GM18519 (cell line): Measurements from ENCODE around the gene PQBP1.
A peak's percentile ranks its signal among the peaks of the same experiment; 100 is the strongest.

Experiments
- ATAC-seq: cut with Tn5 transposase; IDR thresholded peaks from one replicate; pipeline ENCODE4 v1.9.1; 2021; ENCODE audit warnings: mild to moderate bottlenecking, moderate library complexity; ENCODE audit not compliant: unreplicated experiment, low FRiP score

The PQBP1 gene

DNA sequence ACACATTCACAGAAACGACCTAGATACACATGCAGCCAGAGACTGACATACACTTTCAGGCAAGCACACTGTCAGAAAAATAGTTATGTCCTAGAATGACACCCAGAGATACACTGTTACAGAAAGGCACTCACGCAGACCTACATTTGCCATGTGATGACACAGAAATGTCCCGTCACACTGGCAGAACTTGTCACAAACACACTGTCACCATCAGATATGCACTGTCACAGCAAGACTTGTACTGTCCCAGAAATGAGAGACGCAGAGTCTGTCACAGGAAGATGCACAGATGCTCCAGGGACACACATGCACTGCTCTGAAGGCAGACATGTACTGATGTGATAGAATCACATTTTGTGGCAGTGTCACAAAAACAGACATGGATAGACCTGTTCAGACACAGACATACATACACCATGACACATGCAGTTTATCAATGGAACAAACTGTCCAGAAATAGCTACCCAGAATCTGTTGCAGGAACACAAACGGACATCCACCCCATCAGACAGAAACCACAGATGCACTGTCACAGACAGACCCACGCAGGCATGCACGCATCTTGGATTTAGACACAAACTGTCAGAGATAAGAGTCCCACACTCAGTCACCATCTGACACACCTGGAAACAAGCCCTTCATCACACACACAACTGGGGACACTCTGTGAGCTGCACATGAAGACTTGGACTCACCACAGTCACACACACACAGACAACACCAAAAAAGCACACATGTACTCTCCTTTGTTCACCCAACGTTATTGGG, 22.4 kb downstream of the PQBP1 start:
- no peak for ATAC-seq

DNA sequence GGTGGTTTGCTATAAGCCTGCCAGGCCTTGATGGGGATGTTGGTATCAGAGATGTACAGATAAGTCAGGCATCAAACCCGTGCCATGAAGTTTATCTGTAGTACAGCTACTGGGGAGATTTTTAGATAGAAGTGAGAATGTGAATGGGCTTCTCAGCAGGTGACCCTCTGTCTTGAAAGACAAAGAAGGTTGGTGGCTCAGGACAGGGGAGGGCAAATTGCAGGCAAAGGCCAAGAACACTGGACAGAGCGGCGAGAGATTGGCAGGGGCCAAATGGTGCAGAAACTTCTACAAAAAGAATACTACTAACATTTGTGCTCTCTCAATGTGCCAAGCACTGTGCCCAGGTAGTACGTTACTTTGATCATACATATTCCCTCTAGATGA, 23.0 kb downstream of the PQBP1 start:
- ATAC-seq: no peak

DNA sequence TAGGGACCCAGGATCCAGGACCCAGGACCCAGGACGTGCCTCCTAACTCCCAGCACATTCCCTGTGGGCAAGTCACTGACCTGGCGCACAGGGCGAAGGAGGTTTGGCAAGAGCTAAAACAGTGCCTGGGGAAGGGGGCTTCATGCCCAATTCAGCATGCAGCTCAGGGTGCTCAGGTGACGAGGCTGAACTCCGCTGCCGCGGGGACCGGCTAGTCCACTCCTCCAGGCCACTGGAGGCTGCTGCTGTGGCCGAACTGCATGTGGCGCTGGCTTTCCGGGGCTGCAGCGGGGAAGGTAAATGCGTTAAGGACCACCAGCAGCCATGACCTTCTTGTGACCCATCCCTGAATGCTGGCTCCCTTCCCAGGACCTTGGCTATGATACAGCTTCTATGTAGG, 26.0 kb downstream of the PQBP1 start:
- ATAC-seq: no peak

DNA sequence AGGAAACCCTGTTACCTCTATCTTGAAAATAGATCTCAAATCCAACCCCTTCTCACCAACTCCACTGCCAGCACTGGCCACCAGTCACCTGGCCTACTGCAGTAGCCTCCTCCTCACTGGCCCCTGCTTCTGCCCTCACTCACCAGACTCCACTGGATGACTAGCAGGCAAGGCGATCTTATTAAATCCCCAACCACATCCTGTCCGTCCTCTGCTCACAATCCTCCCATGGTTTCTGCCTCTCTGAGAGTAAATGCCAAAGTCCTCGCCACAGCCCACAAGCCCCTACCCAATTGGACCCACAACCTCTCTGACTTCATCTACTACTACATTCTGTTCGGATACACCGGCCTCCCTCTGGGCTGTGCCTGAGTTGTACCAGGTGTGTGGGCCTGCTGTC, 26.5 kb downstream of the PQBP1 start:
- no peak for ATAC-seq

DNA sequence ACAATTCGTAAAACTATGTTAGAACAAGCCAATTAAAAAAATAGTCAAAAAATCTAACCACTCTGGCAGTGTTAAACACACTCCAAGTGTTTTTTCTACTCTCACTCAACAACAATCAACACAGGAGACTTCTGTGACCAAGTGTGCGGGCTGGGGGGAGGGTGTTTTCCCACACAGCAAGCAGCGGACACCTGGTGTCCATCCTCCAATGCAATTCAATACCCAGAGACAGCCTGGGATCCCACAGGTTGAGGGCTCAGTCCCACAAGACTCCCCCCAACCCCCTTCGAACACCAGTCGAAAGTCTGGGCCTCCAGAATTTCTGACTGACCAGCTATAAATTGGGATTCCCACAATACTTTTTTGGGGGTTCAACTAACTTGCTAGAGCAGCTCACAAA, 29.4 kb downstream of the PQBP1 start:
- ATAC-seq: no peak

DNA sequence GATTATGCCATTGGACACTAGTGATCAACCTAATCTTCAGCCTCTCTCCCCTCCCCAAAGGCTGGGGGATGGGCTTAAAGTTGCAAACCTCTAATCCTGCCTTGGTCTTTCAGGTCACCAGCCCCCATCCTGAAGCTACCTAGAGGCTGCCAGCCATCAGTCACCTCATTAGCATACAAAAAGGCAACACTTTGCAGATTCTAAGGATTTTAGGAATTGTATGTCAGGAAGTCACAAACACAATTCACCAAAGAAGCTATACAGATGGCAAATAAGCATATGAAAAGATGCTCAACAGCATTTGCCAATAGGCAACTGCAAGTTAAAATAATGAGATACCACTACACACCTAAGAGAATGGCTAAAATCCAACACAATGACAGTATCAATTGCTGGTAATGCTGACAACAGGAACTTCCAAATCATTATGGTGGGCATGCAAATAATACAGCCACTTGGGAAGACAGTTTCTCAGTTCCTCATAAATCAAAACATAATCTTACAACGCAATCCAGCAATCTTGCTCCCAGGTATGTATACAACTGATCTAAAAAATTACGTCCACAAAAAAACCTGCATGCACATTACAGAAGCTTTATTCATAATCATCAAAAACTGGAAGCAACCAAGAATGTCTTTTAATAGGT, 30.1 kb downstream of the PQBP1 start:
- no peak for ATAC-seq

DNA sequence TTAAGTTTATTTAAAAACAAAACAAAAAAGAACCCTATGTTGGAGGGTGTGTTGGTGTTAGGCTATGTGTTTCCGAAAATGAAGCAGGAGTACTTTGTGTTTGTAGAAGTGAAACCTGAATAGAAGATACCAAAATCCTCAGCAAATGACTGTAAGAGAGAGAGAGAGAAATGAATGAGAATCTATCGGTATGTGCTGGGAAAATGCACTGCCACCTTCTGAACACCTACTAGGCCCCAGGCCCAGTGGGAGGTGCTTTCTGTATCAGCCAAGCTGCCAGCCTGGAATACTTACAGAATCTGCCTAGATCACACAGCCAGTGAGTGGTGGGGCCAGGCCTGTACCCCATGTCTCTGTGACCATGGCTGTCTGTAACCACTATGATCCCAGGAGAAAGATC, 36.0 kb downstream of the PQBP1 start:
- ATAC-seq: no peak

DNA sequence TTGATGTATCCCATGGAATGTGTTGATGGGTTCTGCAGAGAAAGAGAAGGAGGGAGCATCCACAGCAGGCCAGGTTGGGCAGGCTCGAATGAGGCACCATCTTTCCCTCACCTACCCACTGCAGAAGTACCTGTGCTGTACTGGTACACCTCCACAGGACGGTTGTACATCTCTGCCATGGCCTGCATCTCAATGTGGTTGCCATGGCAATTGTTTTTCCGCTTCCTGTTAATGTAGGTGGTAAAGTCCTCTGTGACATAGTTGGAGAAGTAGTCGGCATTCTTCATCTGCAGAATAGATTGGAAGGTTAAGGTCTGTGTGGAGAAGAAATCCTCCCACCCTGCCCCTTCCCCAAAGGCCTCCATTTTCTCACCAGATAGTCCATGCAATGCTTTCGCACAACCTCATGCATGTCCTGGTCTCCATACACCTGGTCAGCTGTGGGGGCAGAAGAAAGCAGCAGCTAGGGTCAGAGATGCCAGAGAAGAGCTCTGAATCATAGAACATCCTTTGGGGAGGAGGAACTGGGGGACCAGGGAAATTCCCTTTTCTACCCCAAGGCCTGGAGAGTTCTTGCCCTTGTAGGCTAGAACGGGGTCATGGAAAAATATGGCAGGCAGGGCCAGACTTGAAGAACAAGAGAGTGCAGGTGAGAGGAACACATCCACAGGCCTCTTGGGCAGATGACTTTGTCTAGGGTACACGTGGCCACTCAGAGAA, 37.0 kb downstream of the PQBP1 start:
- ATAC-seq: no peak

DNA sequence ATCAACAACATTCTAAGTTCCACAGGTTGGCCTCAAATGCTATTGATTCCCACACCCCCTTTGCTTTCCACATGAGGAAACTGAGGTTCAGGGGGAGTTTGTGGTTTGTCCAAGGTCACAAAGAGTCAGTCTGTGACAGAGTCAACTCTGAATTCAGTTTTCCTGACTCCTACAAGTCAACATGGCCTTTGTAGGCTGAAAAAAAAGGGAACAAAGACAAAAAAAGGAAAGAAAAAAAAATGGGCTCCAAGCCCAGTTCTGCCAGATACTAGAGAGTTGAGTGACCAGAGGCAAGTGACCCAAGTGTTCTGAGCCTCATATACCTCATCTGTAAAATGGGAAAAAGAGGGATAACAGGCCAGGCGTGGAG, 37.6 kb downstream of the PQBP1 start:
- no peak for ATAC-seq

DNA sequence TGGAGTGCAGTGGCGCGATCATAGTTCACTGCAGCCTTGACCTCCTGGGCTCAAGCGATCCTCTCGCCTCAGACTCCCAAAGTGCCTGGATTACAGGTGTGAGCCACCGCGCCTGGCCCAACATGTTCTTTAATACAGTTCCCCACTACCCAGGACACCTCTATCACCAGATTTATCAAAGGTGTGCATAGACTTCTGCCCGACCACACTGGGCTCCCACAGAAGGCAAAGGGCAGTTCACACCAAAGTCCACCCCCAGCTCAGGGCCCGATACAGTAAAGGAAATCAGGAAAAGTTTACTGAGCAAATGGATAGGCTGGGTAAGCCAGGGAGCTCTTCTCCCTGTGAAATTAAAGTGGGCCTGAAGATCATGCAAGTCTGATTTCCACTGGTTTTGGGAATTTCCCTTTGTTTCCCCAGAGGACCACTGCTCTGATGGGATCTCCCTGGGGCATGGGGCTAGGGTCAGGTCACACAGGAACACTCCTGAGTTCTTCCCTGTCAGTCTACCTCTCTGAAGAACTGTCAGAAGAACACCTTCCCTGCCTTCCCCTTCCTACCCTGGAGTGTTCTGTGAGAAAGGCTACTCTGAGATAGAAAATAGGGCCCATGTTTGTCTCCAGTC, 38.8 kb downstream of the PQBP1 start:
- ATAC-seq: no peak

DNA sequence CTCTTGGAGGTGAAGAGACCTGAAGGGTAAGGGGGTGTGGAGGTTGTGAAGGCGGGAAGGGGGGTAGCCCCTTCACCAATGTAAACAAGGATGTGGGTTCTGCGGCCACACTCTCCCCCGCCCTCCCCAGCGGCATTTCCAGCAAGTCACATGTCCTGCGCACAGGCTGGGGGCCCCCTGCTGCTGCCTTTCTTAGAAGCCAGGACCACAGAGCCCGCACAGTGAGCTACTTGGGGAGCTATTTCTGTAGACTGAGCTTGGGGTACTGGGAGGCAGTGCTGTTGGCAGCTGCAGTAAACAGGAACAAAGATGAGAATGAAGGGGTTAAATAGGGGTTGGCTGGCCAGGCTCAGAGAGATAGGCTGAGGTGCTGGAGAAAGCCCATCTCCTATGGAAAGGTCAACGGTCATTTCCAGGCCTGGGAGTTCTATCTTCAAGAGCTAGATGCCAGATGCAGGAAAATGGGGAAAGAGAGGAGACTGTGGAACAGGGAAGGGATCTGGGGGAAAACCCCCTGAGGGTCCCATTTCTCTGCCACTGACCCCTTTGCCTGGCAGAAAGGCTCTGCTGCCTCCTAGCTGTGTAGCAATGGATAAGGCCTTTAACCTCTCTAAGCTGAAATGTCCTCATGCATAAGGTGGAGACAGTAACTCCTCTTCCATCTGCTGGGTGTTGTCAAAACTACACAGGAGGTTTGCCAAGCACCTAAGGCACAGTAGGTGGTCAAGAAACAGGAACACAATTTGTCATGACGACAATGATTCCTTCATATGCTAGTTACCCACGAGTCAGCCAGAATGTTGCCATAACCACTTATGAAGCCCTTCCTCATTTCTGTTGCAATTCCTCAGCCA, 39.6 kb downstream of the PQBP1 start:
- ATAC-seq: no peak

DNA sequence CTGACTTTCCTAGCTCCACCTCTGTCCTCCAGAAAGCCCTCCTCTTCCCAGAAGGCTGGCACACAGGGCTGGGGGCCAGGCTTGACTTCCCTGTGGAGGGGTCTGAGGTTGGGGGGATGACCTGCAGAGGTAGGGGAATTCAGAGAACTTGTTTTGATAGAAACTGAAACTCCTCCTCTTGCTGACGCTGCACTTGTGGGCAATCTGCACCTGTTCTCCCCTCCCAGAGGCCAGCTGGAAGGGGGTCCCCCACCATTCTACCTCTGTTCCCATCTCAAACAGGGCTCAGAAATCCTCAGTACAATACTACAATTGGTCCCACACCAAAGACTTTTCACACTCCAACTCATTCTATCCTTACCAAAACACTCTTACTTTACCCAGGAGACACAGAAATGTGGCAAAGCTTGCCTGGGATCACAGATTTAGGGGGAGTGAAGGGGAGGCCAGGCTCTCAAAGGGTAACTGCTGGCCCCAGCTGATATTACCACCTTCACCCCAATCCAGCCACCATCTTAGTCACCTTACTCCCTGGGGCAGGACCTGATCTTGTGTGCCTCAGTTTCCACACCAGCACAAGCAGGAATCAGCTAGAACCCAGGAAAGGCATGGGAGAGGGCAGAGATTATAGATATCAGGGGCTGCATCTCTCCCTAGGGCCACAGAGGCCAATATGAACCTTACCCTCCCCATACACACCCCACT, 41.1 kb downstream of the PQBP1 start:
- peak; percentile 45 for ATAC-seq

DNA sequence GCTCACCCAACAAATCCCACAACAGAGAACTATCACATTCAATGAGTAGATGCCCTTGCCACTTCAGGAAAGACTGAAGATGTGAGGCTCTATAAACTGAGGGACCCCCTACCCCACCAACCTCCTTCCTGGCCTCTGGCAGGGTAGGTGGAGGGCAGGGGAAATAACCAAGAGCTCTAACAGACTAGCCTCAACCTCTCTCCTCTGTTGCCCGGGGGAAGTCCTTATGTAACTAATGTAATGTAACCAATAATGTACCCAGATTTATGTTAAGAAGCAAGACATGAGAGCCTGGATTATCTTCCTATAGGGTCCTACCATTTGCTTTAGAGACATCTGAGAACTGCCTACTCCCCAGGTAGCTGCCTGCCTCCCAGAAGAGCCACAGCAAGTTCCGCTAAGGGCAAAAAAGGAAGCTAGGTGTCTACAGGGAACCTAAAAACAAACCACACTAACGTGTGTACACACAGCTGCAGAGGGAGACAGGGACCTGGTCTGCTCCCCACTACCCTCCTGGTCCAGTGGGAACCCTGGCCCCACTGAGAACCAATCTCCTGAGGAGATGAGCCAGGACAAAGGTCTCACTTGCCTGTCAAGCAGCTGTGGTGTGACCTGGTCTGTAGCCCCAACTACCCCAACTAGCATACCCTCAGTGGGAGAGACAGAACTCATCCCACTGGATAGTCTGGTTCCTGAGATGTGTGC, 41.9 kb downstream of the PQBP1 start:
- ATAC-seq: no peak

DNA sequence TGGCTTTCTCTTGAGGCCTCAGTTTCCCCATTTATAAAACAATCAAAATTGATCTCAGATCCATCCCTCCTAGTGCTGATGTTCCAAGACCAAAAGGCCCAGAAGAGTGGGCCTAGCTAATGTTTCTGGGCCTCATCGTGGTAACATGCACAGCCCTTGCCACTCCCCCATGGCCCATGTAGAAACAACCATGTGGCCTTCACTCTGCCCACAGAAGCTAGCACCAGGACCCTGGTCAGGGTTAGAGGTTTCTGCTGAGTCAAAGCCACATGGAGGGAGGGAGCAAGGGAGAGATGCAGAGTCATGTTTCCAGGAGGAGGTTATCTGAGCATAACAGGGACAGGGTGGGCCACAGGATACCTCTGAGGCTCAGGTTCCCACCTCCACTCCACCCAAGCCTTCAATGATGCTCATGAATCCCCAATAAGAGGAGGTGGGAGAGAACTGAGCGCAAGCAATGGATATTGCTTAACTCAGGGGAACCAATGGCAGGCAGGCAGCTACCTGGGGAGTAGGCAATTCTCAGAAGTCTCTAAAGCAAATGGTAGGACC, 42.8 kb downstream of the PQBP1 start:
- ATAC-seq: no peak

DNA sequence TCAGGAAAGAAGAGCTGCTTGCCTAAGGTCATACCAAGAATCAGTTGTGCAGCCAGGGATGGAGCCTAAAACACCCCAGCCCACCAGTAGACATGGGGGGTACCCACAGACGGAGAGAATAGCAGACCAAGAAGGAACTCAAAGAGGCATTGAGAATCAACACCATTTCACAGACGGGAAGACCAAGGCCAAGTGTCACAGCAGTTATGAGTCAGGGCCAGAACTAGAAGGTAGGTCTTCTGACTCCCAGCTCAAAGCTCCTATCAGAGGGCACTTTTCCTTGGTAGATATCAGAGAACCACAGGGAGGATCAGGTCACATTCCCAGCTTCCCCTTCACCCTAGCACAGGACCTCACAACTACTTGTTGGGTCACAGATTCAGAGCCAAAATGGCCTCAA, 45.2 kb downstream of the PQBP1 start:
- ATAC-seq: no peak

DNA sequence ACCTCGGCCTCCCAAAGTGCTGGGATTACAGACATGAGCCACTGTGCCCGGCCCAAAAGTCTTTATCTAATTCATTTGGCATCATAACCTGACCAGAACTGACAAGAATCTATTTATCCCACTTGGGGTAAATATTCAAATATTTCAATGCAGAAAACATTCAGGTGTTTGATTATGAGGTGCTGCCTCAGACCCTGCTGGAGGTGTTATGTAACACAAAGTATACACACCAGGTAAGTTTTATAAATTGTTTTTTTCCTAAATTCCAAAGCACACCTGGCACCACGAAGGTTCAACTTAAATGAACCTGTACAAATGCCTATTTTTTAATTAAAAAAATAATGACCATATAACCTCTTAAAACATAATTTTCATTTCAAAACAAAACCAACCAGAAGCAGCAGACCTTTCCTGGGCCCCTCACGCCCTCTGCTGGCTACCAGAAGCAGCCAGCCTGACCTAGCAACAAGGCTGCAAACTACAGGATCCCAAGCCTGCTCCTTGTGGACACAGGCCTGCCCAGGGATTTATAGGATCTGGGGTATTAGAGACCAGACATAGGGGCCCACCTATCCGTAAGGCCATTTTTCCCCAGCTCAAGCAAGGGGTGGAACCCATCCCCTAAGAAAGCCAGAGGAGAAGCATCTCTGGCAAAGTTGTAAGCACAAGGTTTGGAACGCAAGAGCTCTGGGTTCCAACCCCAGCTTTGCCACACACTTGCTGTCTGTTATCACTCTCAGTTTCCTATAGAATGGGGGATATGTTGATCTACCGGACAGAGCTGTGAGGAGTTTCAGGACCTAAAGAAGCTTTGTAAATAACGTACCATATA, 48.0 kb downstream of the PQBP1 start:
- ATAC-seq: no peak

DNA sequence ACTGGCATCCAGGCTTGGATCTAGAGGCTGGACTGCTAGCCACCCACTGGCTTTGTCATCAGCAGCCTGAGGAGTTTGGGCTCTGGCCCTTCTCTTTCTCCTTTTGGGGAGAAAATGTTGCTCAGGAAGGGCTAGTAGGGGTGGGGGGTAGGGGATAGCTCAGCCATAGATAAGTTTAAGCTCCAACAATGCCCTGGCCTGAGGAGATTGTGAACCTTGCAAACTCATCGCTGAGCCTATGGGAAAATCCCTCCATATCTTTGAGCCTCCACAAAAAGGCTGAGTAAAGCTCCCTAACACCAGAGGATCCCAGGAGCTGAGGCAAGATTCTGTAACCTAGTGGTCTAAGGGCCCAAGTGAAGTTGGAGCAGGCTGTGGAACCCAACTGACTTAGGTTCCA, 50.9 kb downstream of the PQBP1 start:
- no peak for ATAC-seq
